AG04450 (cell line): Measurements from ENCODE around the gene TNIK. TPM values are rescaled to one million over a fixed set of nuclear protein-coding genes. Genes with fewer than 3 reads are reported as not detected.

Experiments
- CTCF ChIA-PET: fragments of 300-600, 350-600 bp; formaldehyde crosslinking; extraction: SDS; loops from one replicate; lab custom pipeline; 2022; ENCODE audit warnings: antibody characterized with exemption, inconsistent platforms; lab: Charles Lee
- POLR2A ChIA-PET: fragments of 350-600 bp; formaldehyde crosslinking; extraction: SDS; loops from one replicate; lab custom pipeline; 2021; ENCODE audit warnings: antibody characterized with exemption, inconsistent platforms; lab: Yijun Ruan, JAX
- DNase-seq: peaks from one replicate; pipeline ENCODE4 v3.0.0-alpha.2; 2011; ENCODE audit warnings: low read depth, low spot score
- H3K27ac ChIP-seq: one replicate; pipeline ENCODE4 v1.5.1; 2012; ENCODE audit warnings: low read depth, low read length, control low read depth
- H3K27me3 ChIP-seq: one replicate; pipeline ENCODE4 v1.6.0; 2012; ENCODE audit warnings: low read length; ENCODE audit not compliant: control insufficient read depth, insufficient read depth
- H3K4me3 ChIP-seq: 2 replicates; pipeline ENCODE4 v1.5.1; 2011; ENCODE audit warnings: mild to moderate bottlenecking, low read depth, low read length, control low read depth
- H3K9me3 ChIP-seq: 2 replicates; pipeline ENCODE4 v1.5.1; 2012; ENCODE audit warnings: low read length; ENCODE audit not compliant: control insufficient read depth, insufficient read depth
- CTCF ChIP-seq: IDR thresholded peaks from 2 replicates; pipeline ENCODE4 v1.5.1; 2011; ENCODE audit warnings: low read depth, low read length, control low read depth, inconsistent platforms
- polyA plus RNA-seq: library from polyadenylated mRNA; depleted of rRNA; stranded (reverse); fragments of >200 nt; gene quantifications from 2 replicates; pipeline ENCODE4 v1.2.3, GENCODE V29; 2011

TNIK gene
- polyA plus RNA-seq, 1 experiment: 9.0 TPM

GRCh38 chr3:171201825-171202224, 258.4 kb downstream of the TNIK start:
- no peaks in the 10 kb centered on the region for H3K27me3 ChIP-seq
- ChIA-PET POLR2A (no interaction called here), CTCF (interaction anchor here (0.5 to 0.6 kb wide), 3 partner anchors 20 to 242 kb away, joined by 3 to 5 read pairs (median 4); no protein-coding TSS in a partner anchor)
- H3K27ac ChIP-seq: no peak overlapping the region
- H3K4me3 ChIP-seq: no peak overlapping the region
- no peak for TF ChIP-seq CTCF
- DNase-seq: no peak
- no peaks in the 10 kb centered on the region for H3K9me3 ChIP-seq

- Histone ChIP-seq H3K27ac (no peak overlapping the region), H3K4me3 (no peak overlapping the region), H3K27me3 (no peaks in the 10 kb centered on the region), H3K9me3 (no peaks in the 10 kb centered on the region)
- no peak for DNase-seq
- ChIA-PET CTCF (no interaction called here), POLR2A (no interaction called here)
- TF ChIP-seq CTCF: no peak
Observed at GRCh38 chr3:171200750-171201088, 259.5 kb downstream of the TNIK start.

- no peaks in the 10 kb centered on the region for H3K27me3 ChIP-seq
- TF ChIP-seq CTCF: no peak
- no peak overlapping the region for H3K27ac ChIP-seq
- CTCF ChIA-PET: no interaction called here
- no peak for DNase-seq
- POLR2A ChIA-PET: no interaction called here
- H3K9me3 ChIP-seq: no peaks in the 10 kb centered on the region
- no peak overlapping the region for H3K4me3 ChIP-seq
Observed at GRCh38 chr3:171200052-171200749, 260.0 kb downstream of the TNIK start.

- no peak for DNase-seq
- no peak overlapping the region for H3K4me3 ChIP-seq
- H3K9me3 ChIP-seq: no peaks in the 10 kb centered on the region
- POLR2A ChIA-PET: no interaction called here
- no peak overlapping the region for H3K27ac ChIP-seq
- no peak for TF ChIP-seq CTCF
- no peaks in the 10 kb centered on the region for H3K27me3 ChIP-seq
- CTCF ChIA-PET: interaction anchor here (0.8 kb wide), 1 partner anchor 11 kb away, joined by 3 read pairs; no protein-coding TSS in a partner anchor
Observed at GRCh38 chr3:171199473-171199829, 260.8 kb downstream of the TNIK start.

- ChIA-PET POLR2A (no interaction called here), CTCF (interaction anchor here (0.8 kb wide), 1 partner anchor 11 kb away, joined by 3 read pairs; no protein-coding TSS in a partner anchor)
Observed at GRCh38 chr3:171198781-171199472, 261.3 kb downstream of the TNIK start.

More at GRCh38 chr3:171198781-171199472, 261.3 kb downstream of the TNIK start:
- Histone ChIP-seq H3K4me3 (no peak overlapping the region), H3K27ac (no peak overlapping the region), H3K9me3 (no peaks in the 10 kb centered on the region), H3K27me3 (no peaks in the 10 kb centered on the region)
- TF ChIP-seq CTCF: no peak
- DNase-seq: no peak
